Left renal pelvis (tissue), 4 donors: Measurements from ENCODE around the gene TNS3. TPM values are rescaled to one million over a fixed set of nuclear protein-coding genes. Genes with fewer than 3 reads are reported as not detected.
"Not testable (repeated sequence)": the region's sequence is repeated elsewhere in the genome, so short reads cannot be mapped to it uniquely, and the experiment has no call there.

Experiments
- DNase-seq, 4 donors: peaks; one replicate each; pipeline ENCODE4 v3.0.0-alpha.2; 2013; ENCODE audit warnings: low read depth in 4 of 4, low spot score in 3 of 4
- polyA plus RNA-seq, 4 donors: library from polyadenylated mRNA; unstranded; fragments of 120-200 nt; gene quantifications; one replicate each; pipeline ENCODE4 v1.2.1, GENCODE V29; 2013; ENCODE audit not compliant: insufficient read length in 4 of 4

TNS3 gene
- polyA plus RNA-seq, 4 donors, result 85.6 to 120 (median 91.2) TPM

GRCh38 chr7:47280114-47280513 is 301.8 kb downstream of the TNS3 start:
- DNase-seq, result no peak

GRCh38 chr7:47278043-47278442 is 303.9 kb downstream of the TNS3 start:
- DNase-seq, result no peak

GRCh38 chr7:47277321-47277781 is 304.6 kb downstream of the TNS3 start:
- no peak for DNase-seq

- no peak for DNase-seq
Observed at GRCh38 chr7:47273974-47274766, 307.7 kb downstream of the TNS3 start.

- no peak for DNase-seq
Observed at GRCh38 chr7:47273088-47273487, 308.8 kb downstream of the TNS3 start.

- DNase-seq, result no peak
Observed at GRCh38 chr7:47271749-47272148, 310.2 kb downstream of the TNS3 start.

- DNase-seq, result no peak
Observed at GRCh38 chr7:47268851-47269836, 312.8 kb downstream of the TNS3 start.

- DNase-seq, result no peak
Observed at GRCh38 chr7:47267346-47267745, 314.6 kb downstream of the TNS3 start.

- peak in 1 of 4 donors; percentile 6 for DNase-seq
Observed at GRCh38 chr7:47266799-47267198, 315.1 kb downstream of the TNS3 start.

GRCh38 chr7:47266131-47266706 is 315.7 kb downstream of the TNS3 start:
- peak in 3 of 4 donors; percentile 53 to 60 (median 57) for DNase-seq

GRCh38 chr7:47265621-47266020 is 316.3 kb downstream of the TNS3 start:
- no peak for DNase-seq

- DNase-seq, result no peak
Observed at GRCh38 chr7:47264021-47264651, 317.8 kb downstream of the TNS3 start.

GRCh38 chr7:47262881-47263280 is 319.0 kb downstream of the TNS3 start:
- DNase-seq, result no peak

- DNase-seq, result not testable (repeated sequence)
Observed at GRCh38 chr7:47262160-47262559, 319.8 kb downstream of the TNS3 start.

- no peak for DNase-seq
Observed at GRCh38 chr7:47260270-47260669, 321.6 kb downstream of the TNS3 start.

- DNase-seq, result no peak
Observed at GRCh38 chr7:47259682-47260081, 322.2 kb downstream of the TNS3 start.

GRCh38 chr7:47258798-47259197 is 323.1 kb downstream of the TNS3 start:
- no peak for DNase-seq

GRCh38 chr7:47256016-47256415 is 325.9 kb downstream of the TNS3 start:
- DNase-seq, result no peak

- DNase-seq, result no peak
Observed at GRCh38 chr7:47255441-47255840, 326.5 kb downstream of the TNS3 start.

GRCh38 chr7:47255007-47255406 is 326.9 kb downstream of the TNS3 start:
- DNase-seq, result no peak
